IPS-18c (cell line): ENCODE results near the gene ABCA4.
"Not testable (repeated sequence)": the region's sequence is repeated elsewhere in the genome, so short reads cannot be mapped to it uniquely, and the experiment has no call there.

Experiments used
- H3K4me3 ChIP-seq: 2 replicates; pipeline ENCODE4 v1.7.0; 2013; ENCODE audit warnings: low read depth, mild to moderate bottlenecking, low read length, moderate library complexity; ENCODE audit not compliant: insufficient read depth
- H3K9me3 ChIP-seq: one replicate; pipeline ENCODE4 v1.6.1; 2013; ENCODE audit warnings: mild to moderate bottlenecking, low read length, moderate library complexity; ENCODE audit not compliant: control insufficient read depth, insufficient read depth

Gene ABCA4

GRCh38 chr1:93965888-93966287, 155.1 kb downstream of the ABCA4 start:
- no peaks in the 10 kb centered on the region for H3K9me3 ChIP-seq

GRCh38 chr1:93965256-93965655, 155.7 kb downstream of the ABCA4 start:
- H3K4me3 ChIP-seq = no peak overlapping the region
- H3K9me3 ChIP-seq = no peaks in the 10 kb centered on the region

More at GRCh38 chr1:93965888-93966287, 155.1 kb downstream of the ABCA4 start:
- no peak overlapping the region for H3K4me3 ChIP-seq

GRCh38 chr1:93964777-93965200, 156.2 kb downstream of the ABCA4 start:
- Histone ChIP-seq H3K9me3 (no peaks in the 10 kb centered on the region), H3K4me3 (no peak overlapping the region)

- Histone ChIP-seq H3K9me3 (no peaks in the 10 kb centered on the region), H3K4me3 (no peak overlapping the region)
Measured at GRCh38 chr1:93964096-93964776, 156.7 kb downstream of the ABCA4 start.

- H3K4me3 ChIP-seq = no peak overlapping the region
- H3K9me3 ChIP-seq = no peaks in the 10 kb centered on the region
Measured at GRCh38 chr1:93963585-93963984, 157.4 kb downstream of the ABCA4 start.

- Histone ChIP-seq H3K9me3 (no peaks in the 10 kb centered on the region), H3K4me3 (no peak overlapping the region)
Measured at GRCh38 chr1:93961906-93962305, 159.0 kb downstream of the ABCA4 start.

- Histone ChIP-seq H3K9me3 (no peaks in the 10 kb centered on the region), H3K4me3 (no peak overlapping the region)
Measured at GRCh38 chr1:93961443-93961842, 159.5 kb downstream of the ABCA4 start.

- Histone ChIP-seq H3K9me3 (no peaks in the 10 kb centered on the region), H3K4me3 (no peak overlapping the region)
Measured at GRCh38 chr1:93960641-93961147, 160.3 kb downstream of the ABCA4 start.

GRCh38 chr1:93959413-93959812, 161.5 kb downstream of the ABCA4 start:
- Histone ChIP-seq H3K9me3 (no peaks in the 10 kb centered on the region), H3K4me3 (no peak overlapping the region)

- H3K4me3 ChIP-seq = no peak overlapping the region
- H3K9me3 ChIP-seq = no peaks in the 10 kb centered on the region
Measured at GRCh38 chr1:93958726-93959100, 162.2 kb downstream of the ABCA4 start.

GRCh38 chr1:93958032-93958725, 162.8 kb downstream of the ABCA4 start:
- Histone ChIP-seq H3K9me3 (no peaks in the 10 kb centered on the region), H3K4me3 (no peak overlapping the region)

GRCh38 chr1:93955765-93956164, 165.2 kb downstream of the ABCA4 start:
- Histone ChIP-seq H3K9me3 (no peaks in the 10 kb centered on the region), H3K4me3 (no peak overlapping the region)

GRCh38 chr1:93947002-93947686, 173.8 kb downstream of the ABCA4 start:
- H3K4me3 ChIP-seq = not testable (repeated sequence)

More at GRCh38 chr1:93947002-93947686, 173.8 kb downstream of the ABCA4 start:
- H3K9me3 ChIP-seq = not testable (repeated sequence)
